HepG2 (cell line): ENCODE measurements around the gene E2F1. TPM values are rescaled to one million over a fixed set of nuclear protein-coding genes. Genes with fewer than 3 reads are reported as not detected.
A peak's percentile ranks its signal among the peaks of the same experiment; 100 is the strongest.

Experiments used
- FOXP1 ChIP-seq, 2 experiments: fragments of 450-650 bp in 1 of 2; IDR thresholded peaks; 2 replicates each; pipeline ENCODE4 v1.6.1; 2017 to 2018; ENCODE audit warnings: antibody characterized with exemption in 1 of 2
- HDAC1 ChIP-seq: sonication (generic); formaldehyde crosslinking; IDR thresholded peaks from 2 replicates; pipeline ENCODE4 v1.5.1; 2020; ENCODE audit warnings: mild to moderate bottlenecking, missing genetic modification reagents
- KLF6 ChIP-seq: IDR thresholded peaks from 2 replicates; pipeline ENCODE4 v1.8.0; 2016; ENCODE audit warnings: missing biosample characterization, missing genetic modification reagents
- MZF1 ChIP-seq: sonication (generic); formaldehyde crosslinking; IDR thresholded peaks from 2 replicates; pipeline ENCODE4 v1.8.1; 2023; ENCODE audit warnings: mild to moderate bottlenecking, missing genetic modification reagents, borderline replicate concordance
- PLRG1 ChIP-seq: fragments of 450-650 bp; conservative IDR thresholded peaks from 2 replicates; pipeline ENCODE4 v1.6.1; 2016
- RARA ChIP-seq: IDR thresholded peaks from 2 replicates; pipeline ENCODE4 v1.6.1; 2016; ENCODE audit warnings: missing genetic modification reagents, missing compliant biosample characterization
- SIX4 ChIP-seq: sonication (generic); formaldehyde crosslinking; IDR thresholded peaks from 2 replicates; pipeline ENCODE4 v1.4.0; 2020; ENCODE audit warnings: missing genetic modification reagents
- SNRNP70 ChIP-seq: fragments of 200-400 bp; formaldehyde crosslinking; IDR thresholded peaks from 2 replicates; pipeline ENCODE4 v1.6.1; 2017; ENCODE audit warnings: mild to moderate bottlenecking, low read depth, low read length, moderate library complexity
- TERF1 ChIP-seq: sonication (generic); formaldehyde crosslinking; IDR thresholded peaks from 2 replicates; pipeline ENCODE4 v1.8.0; 2022; ENCODE audit warnings: mild to moderate bottlenecking, missing genetic modification reagents, moderate library complexity
- ZC3H13 ChIP-seq: sonication (generic); formaldehyde crosslinking; IDR thresholded peaks from 2 replicates; pipeline ENCODE4 v1.8.1; 2023; ENCODE audit warnings: mild to moderate bottlenecking, missing genetic modification reagents, moderate library complexity
- ZHX1 ChIP-seq: sonication (generic); formaldehyde crosslinking; IDR thresholded peaks from 2 replicates; pipeline ENCODE4 v1.8.1; 2022; ENCODE audit warnings: low read depth, mild to moderate bottlenecking, missing genetic modification reagents
- ZNF318 ChIP-seq: sonication (generic); formaldehyde crosslinking; IDR thresholded peaks from 2 replicates; pipeline ENCODE4 v1.4.0; 2020; ENCODE audit warnings: mild to moderate bottlenecking, missing genetic modification reagents
- ZNF44 ChIP-seq: sonication (generic); formaldehyde crosslinking; IDR thresholded peaks from 2 replicates; pipeline ENCODE4 v1.5.1; 2020; ENCODE audit warnings: mild to moderate bottlenecking, missing genetic modification reagents
- ZNF740 ChIP-seq: sonication (generic); formaldehyde crosslinking; IDR thresholded peaks from 2 replicates; pipeline ENCODE4 v1.4.0; 2020; ENCODE audit warnings: missing genetic modification reagents
- ZNF766 ChIP-seq: sonication (generic); formaldehyde crosslinking; IDR thresholded peaks from 2 replicates; pipeline ENCODE4 v1.5.0; 2020; ENCODE audit warnings: missing genetic modification reagents, borderline replicate concordance
- ZSCAN22 ChIP-seq: sonication (generic); formaldehyde crosslinking; IDR thresholded peaks from 2 replicates; pipeline ENCODE4 v1.4.0; 2020; ENCODE audit warnings: mild to moderate bottlenecking, missing genetic modification reagents
- polyA plus RNA-seq, 8 experiments: library from polyadenylated mRNA; depleted of rRNA in 3 of 8; stranded (reverse) in 7 of 8; unstranded in 1 of 8; fragments of >200 nt; fragmentation: Illumina TruSeq in 4 of 8; extraction: Trizol in 4 of 8; gene quantifications; 2 replicates each; pipeline versions ENCODE4 v1.2.1 to v1.2.3, GENCODE V29; 2011 to 2016; ENCODE audit warnings: low read depth in 4 of 8, missing spikeins in 1 of 8, mixed read lengths in 1 of 8; ENCODE audit not compliant: insufficient read depth in 1 of 8
- total RNA-seq, 5 experiments: library from RNA; depleted of rRNA; stranded (reverse); fragments of >200 nt; fragmentation: Illumina TruSeq; extraction: Trizol; gene quantifications; 2 replicates each; pipeline ENCODE4 v1.2.3, GENCODE V29; 2016; ENCODE audit warnings: low read depth in 1 of 5

E2F1 gene
- total and polyA plus RNA-seq, 2 of the 13 experiments (the other 11 are each of a cell fraction or from before 2014, with no cell fraction given) = 25.5 to 39.4 TPM

- TF ChIP-seq ZNF318 (CRISPR knock-in tag) = no peak
- TF ChIP-seq ZNF44 = no peak
- peak; percentile 68; the same call in 1 of the 2 replicates for TF ChIP-seq ZSCAN22 (CRISPR knock-in tag)
- TF ChIP-seq ZC3H13 (CRISPR knock-in tag) = no peak; the same call in 1 of the 2 replicates
- no peak for TF ChIP-seq FOXP1 (IDR thresholded peaks at IDR 0.05)
- no peak for TF ChIP-seq FOXP1 (CRISPR knock-in tag; IDR thresholded peaks at IDR 0.05)
- TF ChIP-seq KLF6 (CRISPR knock-in tag) = no peak; the same call in 1 of the 2 replicates
- TF ChIP-seq TERF1 (CRISPR knock-in tag) = no peak
- peak; percentile 52 for TF ChIP-seq HDAC1 (CRISPR knock-in tag)
- no peak; the same call in 1 of the 2 replicates for TF ChIP-seq MZF1 (CRISPR knock-in tag)
- no peak for TF ChIP-seq SIX4 (CRISPR knock-in tag)
- TF ChIP-seq ZNF766 (CRISPR knock-in tag) = no peak; the same call in 1 of the 2 replicates
- TF ChIP-seq SNRNP70 = no peak
- TF ChIP-seq PLRG1 = no peak
- 0 out of 2 replicates have a peak, but pooled peaks have one; percentile 4 for TF ChIP-seq RARA (CRISPR knock-in tag)
- TF ChIP-seq ZHX1 (CRISPR knock-in tag) = peak; percentile 83; the same call in 1 of the 2 replicates
- no peak for TF ChIP-seq ZNF740
Measured at GRCh38 chr20:33731693-33732165, 45.5 kb upstream of the E2F1 start, which contains the start of gene ZNF341 (continued).
